ENCODE results near the gene TANGO2.

Gene TANGO2

GRCh38 chr22:20113551-20114310 is 92.8 kb downstream of the TANGO2 start:
- in situ Hi-C loops (cut with MboI; ENCODE audit: low sequenced_read_pairs), result no loop called here

- in situ Hi-C loops (cut with MboI; ENCODE audit: low sequenced_read_pairs), result no loop called here
These were observed 93.9 kb downstream of the TANGO2 start for GRCh38 chr22:20114506-20115475.

DNA sequence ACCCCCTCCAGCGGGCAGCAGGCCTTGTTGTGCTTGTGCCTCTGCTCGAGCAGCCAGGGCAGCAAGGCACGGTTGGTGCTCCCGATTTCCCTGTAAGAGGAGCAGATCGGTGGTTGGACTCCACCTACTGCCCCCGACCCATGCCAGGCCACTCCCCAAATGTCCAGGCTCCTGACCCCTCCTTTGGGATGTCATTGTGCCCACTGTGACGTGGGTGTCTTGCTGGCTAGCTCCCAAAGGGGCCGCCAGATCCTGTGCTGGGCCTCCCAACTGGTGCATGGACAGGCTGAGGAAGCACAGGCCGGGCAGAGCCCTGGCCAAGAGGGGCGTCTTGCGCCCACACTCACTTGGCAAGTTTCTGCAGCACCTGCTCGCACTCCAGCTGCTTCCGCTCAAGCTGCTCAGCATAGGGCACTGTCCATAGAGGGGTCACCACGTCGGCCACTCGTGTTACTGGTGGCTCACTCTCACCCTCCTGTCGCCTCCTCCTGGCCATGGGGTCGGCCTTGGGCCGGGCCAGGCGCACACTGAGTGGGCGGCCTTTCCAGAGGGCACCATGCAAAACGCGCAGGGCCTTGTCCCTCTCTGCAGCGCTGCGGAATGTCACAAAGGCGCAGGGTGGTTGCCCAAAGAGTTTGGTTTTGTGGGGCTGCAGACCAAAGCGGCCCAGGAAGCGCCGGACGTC is 94.9 kb downstream of the TANGO2 start, which contains the start of gene RANBP1:
Gene RANBP1, plus strand, starts transcription at position 414 of the 685 bp plus-strand sequence. Its CDS starts 81 bp downstream, at position 495.
- in situ Hi-C loops (cut with MboI; ENCODE audit: low sequenced_read_pairs), result no loop called here

- in situ Hi-C loops (cut with MboI; ENCODE audit: low sequenced_read_pairs), result no loop called here
These were observed 95.6 kb downstream of the TANGO2 start for GRCh38 chr22:20116376-20116950.
